ENCODE measurements around the gene NPAS2.
A peak's percentile ranks its signal among the peaks of the same experiment; 100 is the strongest.

Gene NPAS2

GRCh38 chr2:101018934-101019333 is 199.0 kb downstream of the NPAS2 start:
- TF ChIP-seq CTCF (IDR thresholded peaks at IDR 0.05; ENCODE audit: low read depth, low read length) = no peak
- no peak for TF ChIP-seq EZH2phosphoT487 (IDR thresholded peaks at IDR 0.05; ENCODE audit: low read depth)
- H3K27me3 ChIP-seq (ENCODE audit: low read depth, low read length) = no peaks in the 10 kb centered on the region
- no peak overlapping the region for H3K9ac ChIP-seq (ENCODE audit: low read length)
- peaks cover 14% of the 10 kb centered on the region for H3K4me1 ChIP-seq (ENCODE audit: low read length)
- H3K4me2 ChIP-seq (ENCODE audit: low read length) = no peak overlapping the region
- no peak overlapping the region for H2AFZ ChIP-seq (ENCODE audit: low read depth, low read length)
- H3K4me3 ChIP-seq (ENCODE audit: low read length) = no peak overlapping the region
- H3K36me3 ChIP-seq (replicated peaks; ENCODE audit: low read depth, low read length) = peaks cover 64% of the 10 kb centered on the region
- 0 out of 2 replicates have a peak, but pooled peaks cover 5% of the 10 kb centered on the region for H3K79me2 ChIP-seq (ENCODE audit: low read length)
- no peaks in the 10 kb centered on the region for H3K9me3 ChIP-seq (ENCODE audit: insufficient read depth, low read length)
- H3K27ac ChIP-seq (ENCODE audit: low read length) = no peak overlapping the region
- H4K20me1 ChIP-seq (ENCODE audit: insufficient read depth, low read length) = peaks cover 29% of the 10 kb centered on the region

- Histone ChIP-seq H3K4me3 (ENCODE audit: low read length) (no peak overlapping the region), H3K9ac (ENCODE audit: low read length) (no peak overlapping the region), H3K4me2 (ENCODE audit: low read length) (no peak overlapping the region), H4K20me1 (ENCODE audit: insufficient read depth, low read length) (peaks cover 26% of the 10 kb centered on the region), H3K4me1 (ENCODE audit: low read length) (peaks cover 18% of the 10 kb centered on the region), H3K36me3 (replicated peaks; ENCODE audit: low read depth, low read length) (peaks cover 58% of the 10 kb centered on the region), H3K27me3 (ENCODE audit: low read depth, low read length) (no peaks in the 10 kb centered on the region), H3K9me3 (ENCODE audit: insufficient read depth, low read length) (no peaks in the 10 kb centered on the region), H2AFZ (ENCODE audit: low read depth, low read length) (no peak overlapping the region), H3K27ac (ENCODE audit: low read length) (no peak overlapping the region), H3K79me2 (ENCODE audit: low read length) (no peaks in the 10 kb centered on the region)
- TF ChIP-seq CTCF (IDR thresholded peaks at IDR 0.05; ENCODE audit: low read depth, low read length) (no peak), EZH2phosphoT487 (IDR thresholded peaks at IDR 0.05; ENCODE audit: low read depth) (no peak)
Observed at GRCh38 chr2:101022221-101022620, 202.3 kb downstream of the NPAS2 start.

GRCh38 chr2:101023327-101024107 is 203.6 kb downstream of the NPAS2 start:
- H3K36me3 ChIP-seq (replicated peaks; ENCODE audit: low read depth, low read length) = peaks cover 48% of the 10 kb centered on the region
- H3K4me3 ChIP-seq (ENCODE audit: low read length) = peak overlapping the region; percentile 38
- H3K9me3 ChIP-seq (ENCODE audit: insufficient read depth, low read length) = no peaks in the 10 kb centered on the region
- TF ChIP-seq EZH2phosphoT487 (IDR thresholded peaks at IDR 0.05; ENCODE audit: low read depth) = no peak
- TF ChIP-seq CTCF (IDR thresholded peaks at IDR 0.05; ENCODE audit: low read depth, low read length) = no peak
- no peaks in the 10 kb centered on the region for H3K27me3 ChIP-seq (ENCODE audit: low read depth, low read length)
- peaks cover 20% of the 10 kb centered on the region for H4K20me1 ChIP-seq (ENCODE audit: insufficient read depth, low read length)
- H3K79me2 ChIP-seq (ENCODE audit: low read length) = no peaks in the 10 kb centered on the region
- H3K4me1 ChIP-seq (ENCODE audit: low read length) = peaks cover 18% of the 10 kb centered on the region
- H3K4me2 ChIP-seq (ENCODE audit: low read length) = peak overlapping the region; percentile 72
- no peak overlapping the region for H2AFZ ChIP-seq (ENCODE audit: low read depth, low read length)
- H3K9ac ChIP-seq (ENCODE audit: low read length) = no peak overlapping the region
- peak overlapping the region; percentile 85 for H3K27ac ChIP-seq (ENCODE audit: low read length)

GRCh38 chr2:101025561-101025960 is 205.6 kb downstream of the NPAS2 start:
- no peak overlapping the region for H3K4me3 ChIP-seq (ENCODE audit: low read length)
- H3K27me3 ChIP-seq (ENCODE audit: low read depth, low read length) = no peaks in the 10 kb centered on the region
- H3K36me3 ChIP-seq (replicated peaks; ENCODE audit: low read depth, low read length) = peaks cover 36% of the 10 kb centered on the region
- no peak overlapping the region for H3K27ac ChIP-seq (ENCODE audit: low read length)
- TF ChIP-seq CTCF (IDR thresholded peaks at IDR 0.05; ENCODE audit: low read depth, low read length) (no peak), EZH2phosphoT487 (IDR thresholded peaks at IDR 0.05; ENCODE audit: low read depth) (no peak)
- H2AFZ ChIP-seq (ENCODE audit: low read depth, low read length) = no peak overlapping the region
- H3K9ac ChIP-seq (ENCODE audit: low read length) = no peak overlapping the region
- peaks cover 18% of the 10 kb centered on the region for H3K4me1 ChIP-seq (ENCODE audit: low read length)
- H4K20me1 ChIP-seq (ENCODE audit: insufficient read depth, low read length) = peaks cover 20% of the 10 kb centered on the region
- H3K79me2 ChIP-seq (ENCODE audit: low read length) = no peaks in the 10 kb centered on the region
- no peak overlapping the region for H3K4me2 ChIP-seq (ENCODE audit: low read length)
- no peaks in the 10 kb centered on the region for H3K9me3 ChIP-seq (ENCODE audit: insufficient read depth, low read length)
